H9 (cell line): Measurements from ENCODE around the gene HIVEP1. TPM values are rescaled to one million over a fixed set of nuclear protein-coding genes. Genes with fewer than 3 reads are reported as not detected.

Experiments used
- DNase-seq: peaks from one replicate; pipeline ENCODE4 v3.0.0-alpha.2; 2017
- H2AFZ ChIP-seq: one replicate; pipeline ENCODE4 v1.6.1; 2013; ENCODE audit warnings: mild to moderate bottlenecking, low read length, control low read depth, moderate library complexity
- H2AK5ac ChIP-seq: 2 replicates; pipeline ENCODE4 v1.6.1; 2013; ENCODE audit warnings: low read length, control low read depth, mixed read lengths; ENCODE audit not compliant: insufficient read length
- H2BK120ac ChIP-seq: one replicate; pipeline ENCODE4 v1.6.1; 2013; ENCODE audit warnings: low read depth, mild to moderate bottlenecking, low read length, control low read depth, inconsistent platforms; ENCODE audit not compliant: poor library complexity, severe bottlenecking
- H2BK12ac ChIP-seq: 2 replicates; pipeline ENCODE4 v1.6.1; 2013; ENCODE audit warnings: low read length, control low read depth, mixed read lengths, low read depth; ENCODE audit not compliant: insufficient read length
- H2BK15ac ChIP-seq: 2 replicates; pipeline ENCODE4 v1.6.1; 2013; ENCODE audit warnings: low read depth, low read length, control low read depth
- H2BK20ac ChIP-seq: one replicate; pipeline ENCODE4 v1.6.1; 2013; ENCODE audit warnings: low read depth, mild to moderate bottlenecking, low read length, control low read depth, inconsistent platforms; ENCODE audit not compliant: poor library complexity, severe bottlenecking
- H2BK5ac ChIP-seq: 2 replicates; pipeline ENCODE4 v1.6.1; 2013; ENCODE audit warnings: low read length, control low read depth, mixed read lengths; ENCODE audit not compliant: insufficient read length
- H3K14ac ChIP-seq: 2 replicates; pipeline ENCODE4 v1.6.1; 2013; ENCODE audit warnings: low read length, control low read depth; ENCODE audit not compliant: insufficient read depth
- H3K18ac ChIP-seq: 2 replicates; pipeline ENCODE4 v1.6.1; 2013; ENCODE audit warnings: low read depth, mild to moderate bottlenecking, mixed read lengths, low read length, control low read depth; ENCODE audit not compliant: insufficient read length
- H3K23ac ChIP-seq: 2 replicates; pipeline ENCODE4 v1.6.1; 2013; ENCODE audit warnings: low read length, control low read depth, mixed read lengths, low read depth; ENCODE audit not compliant: insufficient read length
- H3K23me2 ChIP-seq: 2 replicates; pipeline ENCODE4 v1.6.1; 2013; ENCODE audit warnings: low read depth, mild to moderate bottlenecking, mixed read lengths, low read length, control low read depth; ENCODE audit not compliant: insufficient read length, poor library complexity, severe bottlenecking
- H3K27ac ChIP-seq: 2 replicates; pipeline ENCODE4 v1.5.1; 2013; ENCODE audit warnings: low read length, control low read depth, mixed read lengths, low read depth; ENCODE audit not compliant: insufficient read length
- H3K27me3 ChIP-seq: 2 replicates; pipeline ENCODE4 v1.6.1; 2013; ENCODE audit warnings: low read length, control low read depth, inconsistent platforms; ENCODE audit not compliant: insufficient read depth
- H3K4ac ChIP-seq: 2 replicates; pipeline ENCODE4 v1.6.1; 2013; ENCODE audit warnings: low read depth, mild to moderate bottlenecking, control low read depth, inconsistent platforms, low read length, moderate library complexity
- H3K4me1 ChIP-seq: 2 replicates; pipeline ENCODE4 v1.6.1; 2013; ENCODE audit warnings: low read length, control low read depth, inconsistent platforms; ENCODE audit not compliant: insufficient read depth
- H3K4me2 ChIP-seq: 2 replicates; pipeline ENCODE4 v1.6.1; 2013; ENCODE audit warnings: low read length, control low read depth, mixed read lengths; ENCODE audit not compliant: insufficient read length, insufficient read depth
- H3K56ac ChIP-seq: 2 replicates; pipeline ENCODE4 v1.6.1; 2013; ENCODE audit warnings: low read depth, mild to moderate bottlenecking, mixed read lengths, low read length, control low read depth; ENCODE audit not compliant: insufficient read length
- H3K79me1 ChIP-seq: 2 replicates; pipeline ENCODE4 v1.6.1; 2013; ENCODE audit warnings: low read depth, mild to moderate bottlenecking, moderate library complexity, low read length, control low read depth, inconsistent platforms; ENCODE audit not compliant: insufficient read depth, poor library complexity, severe bottlenecking
- H3K79me2 ChIP-seq: 2 replicates; pipeline ENCODE4 v1.6.1; 2013; ENCODE audit warnings: low read length, control low read depth, inconsistent platforms; ENCODE audit not compliant: insufficient read depth
- H3K9ac ChIP-seq: 2 replicates; pipeline ENCODE4 v1.6.1; 2013; ENCODE audit warnings: low read length, control low read depth, mixed read lengths; ENCODE audit not compliant: insufficient read length; ENCODE audit errors: extremely low read depth
- H3K9me3 ChIP-seq: one replicate; pipeline ENCODE4 v1.6.1; 2013; ENCODE audit warnings: low read depth, low read length, inconsistent platforms; ENCODE audit not compliant: control insufficient read depth
- H3T11ph ChIP-seq: one replicate; pipeline ENCODE4 v1.6.1; 2013; ENCODE audit warnings: mild to moderate bottlenecking, low read length, control low read depth, inconsistent platforms
- H4K20me1 ChIP-seq: one replicate; pipeline ENCODE4 v1.6.1; 2013; ENCODE audit not compliant: control insufficient read depth, insufficient read length, insufficient read depth
- H4K5ac ChIP-seq: 2 replicates; pipeline ENCODE4 v1.6.1; 2013; ENCODE audit warnings: low read depth, mild to moderate bottlenecking, mixed read lengths, low read length, control low read depth; ENCODE audit not compliant: insufficient read length
- H4K8ac ChIP-seq: replicated peaks from 2 replicates; pipeline ENCODE4 v1.6.1; 2013; ENCODE audit warnings: low read length, control low read depth, mixed read lengths, low read depth; ENCODE audit not compliant: insufficient read length
- H4K91ac ChIP-seq: 2 replicates; pipeline ENCODE4 v1.6.1; 2013; ENCODE audit warnings: low read depth, mild to moderate bottlenecking, moderate library complexity, mixed read lengths, low read length, control low read depth; ENCODE audit not compliant: insufficient read length
- H3K27ac Mint-ChIP-seq, 3 experiments: 2 replicates in 2 of 3; 3 replicates in 1 of 3; pipeline ENCODE4 v1.8.0; 2020 to 2021; ENCODE audit warnings: mixed read lengths in 3 of 3, mild to moderate bottlenecking in 1 of 3, moderate library complexity in 1 of 3
- H3K27me3 Mint-ChIP-seq: 2 replicates; pipeline ENCODE4 v1.8.0; 2021; ENCODE audit warnings: low read depth, mild to moderate bottlenecking, moderate library complexity, mixed read lengths
- H3K36me3 Mint-ChIP-seq, 3 experiments: 2 replicates in 2 of 3; 3 replicates in 1 of 3; pipeline ENCODE4 v1.8.0; 2020 to 2021; ENCODE audit warnings: low read depth in 3 of 3, mixed read lengths in 3 of 3; ENCODE audit not compliant: insufficient read depth in 1 of 3
- H3K4me1 Mint-ChIP-seq, 2 experiments: 2 replicates each; pipeline ENCODE4 v1.8.0; 2020; ENCODE audit warnings: mixed read lengths in 2 of 2
- H3K4me3 Mint-ChIP-seq, 2 experiments: 2 replicates in 1 of 2; 3 replicates in 1 of 2; pipeline ENCODE4 v1.8.0; 2020 to 2021; ENCODE audit warnings: mild to moderate bottlenecking in 2 of 2, mixed read lengths in 2 of 2, moderate library complexity in 1 of 2
- H3K9me3 Mint-ChIP-seq, 2 experiments: 2 replicates in 1 of 2; 3 replicates in 1 of 2; pipeline ENCODE4 v1.8.0; 2020; ENCODE audit warnings: mild to moderate bottlenecking in 2 of 2, mixed read lengths in 2 of 2, moderate library complexity in 1 of 2
- total RNA-seq: library from RNA; stranded (reverse); gene quantifications from 2 replicates; pipeline ENCODE4 v1.2.1, GENCODE V29; 2021
- TF ChIP-seq, protein P1 (sequence below): fragments of 200-600 bp; sonication (generic); conservative IDR thresholded peaks from 3 replicates; pipeline ENCODE4 v1.8.0; 2021; ENCODE audit warnings: antibody characterized with exemption, mild to moderate bottlenecking

Gene HIVEP1
- total RNA-seq, 1 experiment from 2014 or later: 44.2 TPM

DNA sequence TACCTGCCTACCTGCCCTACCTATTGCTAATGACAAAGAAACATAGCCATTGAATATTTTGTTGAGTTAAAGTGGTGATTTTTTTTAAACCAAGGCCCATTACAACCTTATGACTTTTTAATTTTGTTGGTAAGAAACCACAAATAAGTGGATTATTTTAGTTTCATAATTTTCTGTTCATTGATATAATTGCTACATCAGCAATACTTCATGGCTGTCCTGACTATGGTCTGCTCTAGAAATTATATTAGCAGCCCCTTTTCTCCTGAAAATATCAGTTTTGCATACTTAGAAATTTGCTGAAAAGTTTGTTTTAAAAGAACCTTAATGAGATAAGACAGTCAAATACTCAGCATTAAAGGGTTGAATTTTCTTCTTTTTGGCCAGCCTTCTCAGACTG, 106.5 kb downstream of the HIVEP1 start:
- Histone ChIP-seq H4K91ac (no peak overlapping the region), H3K27ac (no peak overlapping the region), H3K4me1 (no peaks in the 10 kb centered on the region), H4K5ac (no peak overlapping the region), H2AFZ (no peak overlapping the region), H3K27me3 (no peaks in the 10 kb centered on the region), H4K20me1 (no peaks in the 10 kb centered on the region), H3K23ac (no peak overlapping the region), H3K9me3 (no peaks in the 10 kb centered on the region), H2BK15ac (no peak overlapping the region), H3K79me1 (no peaks in the 10 kb centered on the region), H2AK5ac (no peak overlapping the region), H2BK5ac (no peak overlapping the region), H3K9ac (no peak overlapping the region), H4K8ac (no peak overlapping the region), H2BK12ac (no peak overlapping the region), H3K23me2 (no peaks in the 10 kb centered on the region), H3K14ac (no peak overlapping the region), H3K4ac (no peak overlapping the region), H3T11ph (no peak overlapping the region), H2BK20ac (no peak overlapping the region), H3K4me2 (no peak overlapping the region), H3K18ac (no peak overlapping the region), H3K56ac (no peak overlapping the region), H3K79me2 (no peaks in the 10 kb centered on the region), H2BK120ac (no peak overlapping the region)
- Mint-ChIP-seq H3K9me3 (0 out of 5 replicates have a peak, but pooled peaks cover 0 to 2% of the 10 kb centered on the region in 2 experiments), H3K4me3 (no peak overlapping the region), H3K36me3 (peaks cover 39 to 55% (median 42%) of the 10 kb centered on the region in 3 experiments), H3K27ac (peak overlapping the region in 1 of 3 experiments; percentile 35; a peak in 1 of 7 replicates), H3K4me1 (peaks cover 0 to 13% of the 10 kb centered on the region in 2 experiments; a peak in 2 of 4 replicates), H3K27me3 (no peaks in the 10 kb centered on the region)
- TF ChIP-seq, protein P1, sequence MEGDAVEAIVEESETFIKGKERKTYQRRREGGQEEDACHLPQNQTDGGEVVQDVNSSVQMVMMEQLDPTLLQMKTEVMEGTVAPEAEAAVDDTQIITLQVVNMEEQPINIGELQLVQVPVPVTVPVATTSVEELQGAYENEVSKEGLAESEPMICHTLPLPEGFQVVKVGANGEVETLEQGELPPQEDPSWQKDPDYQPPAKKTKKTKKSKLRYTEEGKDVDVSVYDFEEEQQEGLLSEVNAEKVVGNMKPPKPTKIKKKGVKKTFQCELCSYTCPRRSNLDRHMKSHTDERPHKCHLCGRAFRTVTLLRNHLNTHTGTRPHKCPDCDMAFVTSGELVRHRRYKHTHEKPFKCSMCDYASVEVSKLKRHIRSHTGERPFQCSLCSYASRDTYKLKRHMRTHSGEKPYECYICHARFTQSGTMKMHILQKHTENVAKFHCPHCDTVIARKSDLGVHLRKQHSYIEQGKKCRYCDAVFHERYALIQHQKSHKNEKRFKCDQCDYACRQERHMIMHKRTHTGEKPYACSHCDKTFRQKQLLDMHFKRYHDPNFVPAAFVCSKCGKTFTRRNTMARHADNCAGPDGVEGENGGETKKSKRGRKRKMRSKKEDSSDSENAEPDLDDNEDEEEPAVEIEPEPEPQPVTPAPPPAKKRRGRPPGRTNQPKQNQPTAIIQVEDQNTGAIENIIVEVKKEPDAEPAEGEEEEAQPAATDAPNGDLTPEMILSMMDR: no peak
- DNase-seq: no peak
